A673 (cell line): ENCODE measurements around the gene ZNG1A. TPM values are rescaled to one million over a fixed set of nuclear protein-coding genes. Genes with fewer than 3 reads are reported as not detected.
A peak's percentile ranks its signal among the peaks of the same experiment; 100 is the strongest.
"Not testable (repeated sequence)": the region's sequence is repeated elsewhere in the genome, so short reads cannot be mapped to it uniquely, and the experiment has no call there.

ENCODE experiments used
- BruUV-seq: library from RNA; stranded (reverse); fragments of 400-500 nt; replicated peaks from 2 replicates; lab custom pipeline; 2021; lab: Mats Ljungman, UMichigan
- CTCF ChIA-PET: fragments of 300-600 bp; sonication (Branson Sonifier 250); formaldehyde crosslinking; loops from one replicate; lab custom pipeline; 2022; ENCODE audit warnings: antibody characterized with exemption; lab: Charles Lee
- POLR2A ChIA-PET: fragments of 300-600 bp; sonication (Branson Sonifier 250); formaldehyde crosslinking; loops from one replicate; lab custom pipeline; 2022; ENCODE audit warnings: antibody characterized with exemption; ENCODE audit not compliant: low non-redundant PET; lab: Charles Lee
- DNase-seq: peaks from one replicate; pipeline ENCODE4 v3.0.0-alpha.2; 2015; ENCODE audit warnings: low spot score
- H3K27ac ChIP-seq: fragments of 200-600 bp; sonication (generic); 2 replicates; pipeline ENCODE4 v1.5.1; 2016; ENCODE audit warnings: mixed run types, low read depth, mild to moderate bottlenecking, mixed read lengths, antibody characterized with exemption, low read length; ENCODE audit not compliant: poor library complexity, severe bottlenecking
- H3K27me3 ChIP-seq: fragments of 200-600 bp; sonication (generic); replicated peaks from 2 replicates; pipeline ENCODE4 v1.6.1; 2017; ENCODE audit warnings: mixed run types, low read depth, mild to moderate bottlenecking, mixed read lengths, antibody characterized with exemption, low read length; ENCODE audit not compliant: insufficient read depth, poor library complexity
- H3K36me3 ChIP-seq: fragments of 200-600 bp; sonication (generic); 2 replicates; pipeline ENCODE4 v1.6.1; 2016; ENCODE audit warnings: mixed run types, mild to moderate bottlenecking, mixed read lengths, antibody characterized with exemption, low read length; ENCODE audit not compliant: insufficient read depth, poor library complexity, severe bottlenecking
- H3K4me1 ChIP-seq: fragments of 200-600 bp; sonication (generic); 2 replicates; pipeline ENCODE4 v1.6.1; 2017; ENCODE audit warnings: mixed run types, mild to moderate bottlenecking, mixed read lengths, antibody characterized with exemption, low read length; ENCODE audit not compliant: insufficient read depth, poor library complexity, severe bottlenecking
- H3K4me3 ChIP-seq: fragments of 200-600 bp; sonication (generic); 2 replicates; pipeline ENCODE4 v1.5.1; 2016; ENCODE audit warnings: low read depth, mixed run types, mild to moderate bottlenecking, mixed read lengths, low read length; ENCODE audit not compliant: poor library complexity, severe bottlenecking
- H3K9me3 ChIP-seq: fragments of 200-600 bp; sonication (generic); 2 replicates; pipeline ENCODE4 v1.6.1; 2016; ENCODE audit warnings: mixed run types, low read depth, mild to moderate bottlenecking, mixed read lengths, antibody characterized with exemption, low read length; ENCODE audit not compliant: poor library complexity, severe bottlenecking
- EZH2 ChIP-seq: fragments of 200-600 bp; sonication (generic); IDR thresholded peaks from 2 replicates; pipeline ENCODE4 v1.6.1; 2017; ENCODE audit warnings: borderline replicate concordance, low read depth, mild to moderate bottlenecking, mixed read lengths, antibody characterized with exemption, low read length; ENCODE audit not compliant: poor library complexity, severe bottlenecking
- intact Hi-C: fragments of 100-400 bp; cut with micrococcal nuclease; formaldehyde crosslinking; loops from one replicate; pipeline ENCODE4 v1.10.0; 2022; ENCODE audit not compliant: unreplicated experiment
- total RNA-seq: library from RNA; stranded (reverse); gene quantifications from 2 replicates; pipeline ENCODE4 v1.2.3, GENCODE V29; 2021

Gene ZNG1A
- total RNA-seq, 1 experiment from 2014 or later, result 50.7 TPM

- H3K36me3 ChIP-seq, H3K27ac ChIP-seq, BruUV-seq, CTCF ChIA-PET, H3K9me3 ChIP-seq, DNase-seq, H3K4me1 ChIP-seq, intact Hi-C loops, POLR2A ChIA-PET: not testable (repeated sequence)
- H3K4me3 ChIP-seq, result peak overlapping the region; percentile 41
- TF ChIP-seq EZH2, result peak; percentile 88
- peaks cover 43% of the 10 kb centered on the region for H3K27me3 ChIP-seq
Observed at GRCh38 chr9:114267-115117, 64.4 kb downstream of the ZNG1A start.

GRCh38 chr9:113468-114266 is 65.2 kb downstream of the ZNG1A start:
- H3K36me3 ChIP-seq, intact Hi-C loops, H3K27ac ChIP-seq, BruUV-seq, POLR2A ChIA-PET, H3K4me1 ChIP-seq, H3K9me3 ChIP-seq, CTCF ChIA-PET: not testable (repeated sequence)
- peak; percentile 40 for DNase-seq
- peaks cover 50% of the 10 kb centered on the region for H3K27me3 ChIP-seq
- peak; percentile 96 for TF ChIP-seq EZH2
- peak overlapping the region; percentile 41 for H3K4me3 ChIP-seq

- BruUV-seq, result not testable (repeated sequence)
- H3K27me3 ChIP-seq, result peaks cover 56% of the 10 kb centered on the region
Observed at GRCh38 chr9:112589-113467, 66.0 kb downstream of the ZNG1A start.

GRCh38 chr9:110672-111071 is 68.2 kb downstream of the ZNG1A start:
- DNase-seq, BruUV-seq, CTCF ChIA-PET, H3K36me3 ChIP-seq, H3K4me3 ChIP-seq, intact Hi-C loops, H3K9me3 ChIP-seq, H3K4me1 ChIP-seq, POLR2A ChIA-PET, H3K27ac ChIP-seq: not testable (repeated sequence)
- peaks cover 44% of the 10 kb centered on the region for H3K27me3 ChIP-seq

More at GRCh38 chr9:112589-113467, 66.0 kb downstream of the ZNG1A start:
- CTCF ChIA-PET, intact Hi-C loops, H3K27ac ChIP-seq, H3K9me3 ChIP-seq, POLR2A ChIA-PET, H3K4me1 ChIP-seq, H3K36me3 ChIP-seq: not testable (repeated sequence)
- peak; percentile 12 for DNase-seq
- peak; percentile 94 for TF ChIP-seq EZH2
- H3K4me3 ChIP-seq, result peak overlapping the region; percentile 41

- DNase-seq, H3K36me3 ChIP-seq, H3K4me1 ChIP-seq, intact Hi-C loops, CTCF ChIA-PET, H3K27ac ChIP-seq, H3K9me3 ChIP-seq, H3K4me3 ChIP-seq, BruUV-seq, POLR2A ChIA-PET: not testable (repeated sequence)
- peaks cover 36% of the 10 kb centered on the region for H3K27me3 ChIP-seq
Observed at GRCh38 chr9:109540-109939, 69.3 kb downstream of the ZNG1A start.

- H3K4me3 ChIP-seq, BruUV-seq, H3K36me3 ChIP-seq, H3K9me3 ChIP-seq, CTCF ChIA-PET, intact Hi-C loops, DNase-seq, H3K27ac ChIP-seq, H3K4me1 ChIP-seq: not testable (repeated sequence)
- peaks cover 30% of the 10 kb centered on the region for H3K27me3 ChIP-seq
- POLR2A ChIA-PET, result interaction anchor here (0.5 kb wide), 1 partner anchor 618 kb away, joined by 6 read pairs; no protein-coding TSS in a partner anchor
Observed at GRCh38 chr9:108742-109495, 69.9 kb downstream of the ZNG1A start.
